ENCODE measurements around the gene IPO7. TPM values are rescaled to one million over a fixed set of nuclear protein-coding genes. Genes with fewer than 3 reads are reported as not detected.
A peak's percentile ranks its signal among the peaks of the same experiment; 100 is the strongest.
"Not testable (repeated sequence)": the region's sequence is repeated elsewhere in the genome, so short reads cannot be mapped to it uniquely, and the experiment has no call there.

Gene IPO7
- total RNA-seq, 4 donors from 2014 or later: 167 to 286 (median 179) TPM

GRCh38 chr11:9351321-9351881, 33.1 kb upstream of the IPO7 start:
- Histone ChIP-seq H3K27me3 (peaks cover 0 to 2% (median 0%) of the 10 kb centered on the region in 3 donors), H3K27ac (no peak overlapping the region), H3K4me3 (no peak overlapping the region), H3K4me1 (no peaks in the 10 kb centered on the region), H3K9me3 (no peaks in the 10 kb centered on the region), H3K36me3 (no peaks in the 10 kb centered on the region)
- intact Hi-C loops (cut with DNase I; ENCODE audit: low total_unique reads) (no loop called here), in situ Hi-C loops (cut with MboI; ENCODE audit: low sequenced_read_pairs in 4 of 4) (no loop called here)
- ATAC-seq (no peak), DNase-seq (no peak)
- TF ChIP-seq POLR2A (IDR thresholded peaks at IDR 0.05): no peak
- TF ChIP-seq CTCF (IDR thresholded peaks at IDR 0.05 in 4 of 5, conservative IDR thresholded peaks at IDR 0.05 in 1 of 5): no peak

- Histone ChIP-seq H3K27me3 (no peaks in the 10 kb centered on the region), H3K4me1 (no peaks in the 10 kb centered on the region), H3K4me3 (no peak overlapping the region), H3K36me3 (no peaks in the 10 kb centered on the region), H3K27ac (no peak overlapping the region), H3K9me3 (no peaks in the 10 kb centered on the region)
- ATAC-seq (no peak), DNase-seq (no peak)
- intact Hi-C loops (cut with DNase I; ENCODE audit: low total_unique reads): no loop called here
- in situ Hi-C loops (cut with MboI; ENCODE audit: low sequenced_read_pairs in 4 of 4): no loop called here
- TF ChIP-seq CTCF (IDR thresholded peaks at IDR 0.05 in 4 of 5, conservative IDR thresholded peaks at IDR 0.05 in 1 of 5) (no peak), POLR2A (IDR thresholded peaks at IDR 0.05) (no peak)
Observed at GRCh38 chr11:9357041-9357440, 27.4 kb upstream of the IPO7 start.

GRCh38 chr11:9360862-9361622, 23.4 kb upstream of the IPO7 start:
- H3K27ac ChIP-seq; ATAC-seq; DNase-seq; H3K4me3 ChIP-seq; H3K36me3 ChIP-seq; H3K27me3 ChIP-seq; in situ Hi-C loops (cut with MboI; ENCODE audit: low sequenced_read_pairs in 4 of 4); H3K4me1 ChIP-seq; intact Hi-C loops (cut with DNase I; ENCODE audit: low total_unique reads); H3K9me3 ChIP-seq: not testable (repeated sequence)

GRCh38 chr11:9362393-9362863, 22.0 kb upstream of the IPO7 start:
- TF ChIP-seq CTCF (IDR thresholded peaks at IDR 0.05 in 4 of 5, conservative IDR thresholded peaks at IDR 0.05 in 1 of 5) (no peak), POLR2A (IDR thresholded peaks at IDR 0.05) (no peak)
- Histone ChIP-seq H3K36me3 (no peaks in the 10 kb centered on the region), H3K4me1 (peaks cover 3 to 8% of the 10 kb centered on the region in 2 donors), H3K27me3 (no peaks in the 10 kb centered on the region), H3K4me3 (no peak overlapping the region), H3K9me3 (no peaks in the 10 kb centered on the region), H3K27ac (peak overlapping the region in 3 of 4 donors; percentile 21 to 100 (median 99))
- in situ Hi-C loops (cut with MboI; ENCODE audit: low sequenced_read_pairs in 4 of 4): no loop called here
- intact Hi-C loops (cut with DNase I; ENCODE audit: low total_unique reads): no loop called here
- DNase-seq (no peak), ATAC-seq (no peak)

Measured in gastrocnemius medialis (tissue), 4 donors.